SK-N-SH treated with all-trans-retinoic acid at 6 μM for 48 hours (cell line): ENCODE data around the gene IL1RL1.

Experiments used
- ATAC-seq: fragments of 200-7000 bp; cut with Tn5 transposase; 3 replicates; pipeline ENCODE4 v1.9.1; 2020; ENCODE audit warnings: mild to moderate bottlenecking, moderate library complexity
- ARNTL ChIP-seq: fragments of 450-650 bp; formaldehyde crosslinking; IDR thresholded peaks from 2 replicates; pipeline ENCODE4 v1.5.0; 2020; ENCODE audit warnings: low read depth, mild to moderate bottlenecking, moderate library complexity, borderline replicate concordance
- BACH2 ChIP-seq: fragments of 250-450 bp; sonication (Bioruptor Pico); IDR thresholded peaks from 2 replicates; pipeline ENCODE4 v1.9.0; 2021; ENCODE audit warnings: mild to moderate bottlenecking, borderline replicate concordance
- CSDC2 ChIP-seq: fragments of 250-450 bp; sonication (Bioruptor Pico); IDR thresholded peaks from 2 replicates; pipeline ENCODE4 v1.5.0; 2020; ENCODE audit warnings: mild to moderate bottlenecking, moderate library complexity
- ESRRG ChIP-seq: fragments of 250-450 bp; sonication (Bioruptor Pico); IDR thresholded peaks from 2 replicates; pipeline ENCODE4 v1.6.1; 2021; ENCODE audit warnings: mild to moderate bottlenecking
- GLIS3 ChIP-seq: fragments of 250-450 bp; sonication (Bioruptor Pico); IDR thresholded peaks from 2 replicates; pipeline ENCODE4 v1.5.0; 2020; ENCODE audit warnings: mild to moderate bottlenecking, moderate library complexity
- OSR1 ChIP-seq: fragments of 250-450 bp; sonication (Bioruptor Pico); IDR thresholded peaks from 2 replicates; pipeline ENCODE4 v1.8.0; 2022; ENCODE audit warnings: moderate library complexity, mild to moderate bottlenecking, inconsistent platforms
- RARB ChIP-seq: fragments of 250-450 bp; sonication (Bioruptor Pico); IDR thresholded peaks from 2 replicates; pipeline ENCODE4 v1.8.0; 2021; ENCODE audit warnings: mild to moderate bottlenecking, moderate library complexity
- TCF4 ChIP-seq: fragments of 250-450 bp; sonication (Bioruptor Pico); IDR thresholded peaks from 2 replicates; pipeline ENCODE4 v1.8.0; 2021; ENCODE audit warnings: mild to moderate bottlenecking, moderate library complexity, borderline replicate concordance
- TOX ChIP-seq: fragments of 250-450 bp; sonication (Bioruptor Pico); IDR thresholded peaks from 2 replicates; pipeline ENCODE4 v1.8.0; 2021; ENCODE audit warnings: mild to moderate bottlenecking, moderate library complexity, borderline replicate concordance
- ZC3H10 ChIP-seq: fragments of 250-450 bp; sonication (Bioruptor Pico); IDR thresholded peaks from 2 replicates; pipeline ENCODE4 v1.5.1; 2021; ENCODE audit warnings: mild to moderate bottlenecking, moderate library complexity
- ZFP3 ChIP-seq: fragments of 250-450 bp; sonication (Bioruptor Pico); IDR thresholded peaks from 2 replicates; pipeline ENCODE4 v1.5.0; 2020; ENCODE audit warnings: mild to moderate bottlenecking, moderate library complexity
- ZFP30 ChIP-seq: fragments of 450-650 bp; formaldehyde crosslinking; IDR thresholded peaks from 2 replicates; pipeline ENCODE4 v1.5.0; 2022; ENCODE audit warnings: mild to moderate bottlenecking, moderate library complexity
- ZNF565 ChIP-seq: fragments of 450-650 bp; formaldehyde crosslinking; conservative IDR thresholded peaks from 2 replicates; pipeline ENCODE4 v1.5.0; 2020; ENCODE audit warnings: low read depth, mild to moderate bottlenecking, moderate library complexity
- ZNF70 ChIP-seq: fragments of 450-650 bp; formaldehyde crosslinking; IDR thresholded peaks from 2 replicates; pipeline ENCODE4 v1.5.0; 2020; ENCODE audit warnings: mild to moderate bottlenecking, moderate library complexity
- ZNF8 ChIP-seq: fragments of 450-650 bp; formaldehyde crosslinking; IDR thresholded peaks from 2 replicates; pipeline ENCODE4 v1.5.0; 2020; ENCODE audit warnings: mild to moderate bottlenecking, moderate library complexity
- TF ChIP-seq, protein P1 (sequence below): fragments of 250-450 bp; sonication (Bioruptor Pico); IDR thresholded peaks from 2 replicates; pipeline ENCODE4 v1.5.1; 2020; ENCODE audit warnings: low read depth, mild to moderate bottlenecking, moderate library complexity
- TF ChIP-seq, protein P2 (sequence below): fragments of 250-450 bp; sonication (Bioruptor Pico); IDR thresholded peaks from 2 replicates; pipeline ENCODE4 v1.8.0; 2021; ENCODE audit warnings: low read depth, mild to moderate bottlenecking, moderate library complexity, borderline replicate concordance
- TF ChIP-seq, protein P3 (sequence below): fragments of 250-450 bp; sonication (Bioruptor Pico); IDR thresholded peaks from 2 replicates; pipeline ENCODE4 v1.5.0; 2020; ENCODE audit warnings: mild to moderate bottlenecking, moderate library complexity
- TF ChIP-seq, protein P4 (sequence below): fragments of 250-450 bp; sonication (Bioruptor Pico); IDR thresholded peaks from 2 replicates; pipeline ENCODE4 v1.8.0; 2020; ENCODE audit warnings: mild to moderate bottlenecking, moderate library complexity, borderline replicate concordance

IL1RL1 gene

DNA sequence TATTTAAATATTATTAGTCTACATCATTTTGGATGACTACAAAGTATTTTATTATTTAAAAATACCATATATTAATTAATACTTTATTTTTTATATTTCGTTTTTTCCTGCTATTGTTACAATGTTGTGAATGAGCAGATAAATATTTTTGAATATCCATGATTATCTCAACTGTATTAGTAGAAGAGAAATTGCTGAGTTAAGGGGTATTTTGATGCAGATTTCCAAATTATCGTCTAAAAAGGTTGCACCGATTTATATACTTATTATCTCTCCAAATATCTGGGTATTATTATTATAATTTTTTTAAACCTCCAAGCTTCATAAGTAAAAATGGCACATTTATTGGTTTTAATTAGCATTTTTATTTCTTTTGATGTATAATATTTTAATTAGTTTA is 8.9 kb upstream of the IL1RL1 start (continued):
- TF ChIP-seq, protein P1, sequence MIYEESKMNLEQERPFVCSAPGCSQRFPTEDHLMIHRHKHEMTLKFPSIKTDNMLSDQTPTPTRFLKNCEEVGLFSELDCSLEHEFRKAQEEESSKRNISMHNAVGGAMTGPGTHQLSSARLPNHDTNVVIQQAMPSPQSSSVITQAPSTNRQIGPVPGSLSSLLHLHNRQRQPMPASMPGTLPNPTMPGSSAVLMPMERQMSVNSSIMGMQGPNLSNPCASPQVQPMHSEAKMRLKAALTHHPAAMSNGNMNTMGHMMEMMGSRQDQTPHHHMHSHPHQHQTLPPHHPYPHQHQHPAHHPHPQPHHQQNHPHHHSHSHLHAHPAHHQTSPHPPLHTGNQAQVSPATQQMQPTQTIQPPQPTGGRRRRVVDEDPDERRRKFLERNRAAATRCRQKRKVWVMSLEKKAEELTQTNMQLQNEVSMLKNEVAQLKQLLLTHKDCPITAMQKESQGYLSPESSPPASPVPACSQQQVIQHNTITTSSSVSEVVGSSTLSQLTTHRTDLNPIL = no peak
- TF ChIP-seq ZNF565 (CRISPR knock-in tag) (no peak), TCF4 (CRISPR knock-in tag) (no peak)

DNA sequence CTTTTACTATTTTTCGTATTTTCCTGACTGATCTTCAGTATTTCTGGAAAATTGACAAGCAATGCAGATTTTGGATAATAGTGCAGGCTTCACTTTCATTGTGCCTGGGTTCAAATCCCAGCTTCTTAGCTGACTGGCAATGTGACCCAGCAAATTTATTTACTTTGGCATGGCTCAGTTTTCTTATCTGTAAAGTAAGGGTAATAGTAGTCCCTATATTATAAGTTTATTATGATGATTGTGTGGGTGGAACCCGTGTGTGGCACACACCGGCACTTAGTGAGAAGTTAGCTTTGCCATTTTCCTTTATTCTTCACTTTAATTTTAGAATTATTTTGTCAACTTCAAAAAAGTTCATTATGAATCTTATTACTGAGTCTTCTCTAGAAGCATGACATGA is 7.8 kb upstream of the IL1RL1 start:
- ATAC-seq = no peak
- TF ChIP-seq ZFP30 (CRISPR knock-in tag) = no peak

DNA sequence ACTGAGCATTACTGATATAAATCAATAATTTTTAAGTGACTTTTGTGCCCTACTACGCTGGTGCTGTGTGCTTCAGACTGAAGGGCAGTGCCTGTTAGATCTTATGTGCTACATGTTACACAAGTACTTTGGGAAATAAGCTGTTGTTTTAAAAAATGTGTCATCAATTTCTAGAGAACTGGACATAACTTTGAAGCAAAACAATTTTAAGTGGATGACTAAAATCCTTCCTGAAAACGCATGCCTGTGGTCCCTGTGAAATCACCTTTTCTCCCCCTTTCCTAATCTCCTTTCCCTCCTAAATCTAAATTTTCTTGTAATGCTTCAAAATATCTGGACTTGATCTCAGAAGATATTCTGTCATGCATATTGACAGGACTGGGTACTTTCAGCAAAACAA is 7.1 kb upstream of the IL1RL1 start:
- TF ChIP-seq, protein P1 = no peak
- TF ChIP-seq, protein P2, sequence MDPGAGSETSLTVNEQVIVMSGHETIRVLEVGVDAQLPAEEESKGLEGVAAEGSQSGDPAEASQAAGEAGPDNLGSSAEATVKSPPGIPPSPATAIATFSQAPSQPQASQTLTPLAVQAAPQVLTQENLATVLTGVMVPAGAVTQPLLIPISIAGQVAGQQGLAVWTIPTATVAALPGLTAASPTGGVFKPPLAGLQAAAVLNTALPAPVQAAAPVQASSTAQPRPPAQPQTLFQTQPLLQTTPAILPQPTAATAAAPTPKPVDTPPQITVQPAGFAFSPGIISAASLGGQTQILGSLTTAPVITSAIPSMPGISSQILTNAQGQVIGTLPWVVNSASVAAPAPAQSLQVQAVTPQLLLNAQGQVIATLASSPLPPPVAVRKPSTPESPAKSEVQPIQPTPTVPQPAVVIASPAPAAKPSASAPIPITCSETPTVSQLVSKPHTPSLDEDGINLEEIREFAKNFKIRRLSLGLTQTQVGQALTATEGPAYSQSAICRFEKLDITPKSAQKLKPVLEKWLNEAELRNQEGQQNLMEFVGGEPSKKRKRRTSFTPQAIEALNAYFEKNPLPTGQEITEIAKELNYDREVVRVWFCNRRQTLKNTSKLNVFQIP = no peak
- TF ChIP-seq, protein P3, sequence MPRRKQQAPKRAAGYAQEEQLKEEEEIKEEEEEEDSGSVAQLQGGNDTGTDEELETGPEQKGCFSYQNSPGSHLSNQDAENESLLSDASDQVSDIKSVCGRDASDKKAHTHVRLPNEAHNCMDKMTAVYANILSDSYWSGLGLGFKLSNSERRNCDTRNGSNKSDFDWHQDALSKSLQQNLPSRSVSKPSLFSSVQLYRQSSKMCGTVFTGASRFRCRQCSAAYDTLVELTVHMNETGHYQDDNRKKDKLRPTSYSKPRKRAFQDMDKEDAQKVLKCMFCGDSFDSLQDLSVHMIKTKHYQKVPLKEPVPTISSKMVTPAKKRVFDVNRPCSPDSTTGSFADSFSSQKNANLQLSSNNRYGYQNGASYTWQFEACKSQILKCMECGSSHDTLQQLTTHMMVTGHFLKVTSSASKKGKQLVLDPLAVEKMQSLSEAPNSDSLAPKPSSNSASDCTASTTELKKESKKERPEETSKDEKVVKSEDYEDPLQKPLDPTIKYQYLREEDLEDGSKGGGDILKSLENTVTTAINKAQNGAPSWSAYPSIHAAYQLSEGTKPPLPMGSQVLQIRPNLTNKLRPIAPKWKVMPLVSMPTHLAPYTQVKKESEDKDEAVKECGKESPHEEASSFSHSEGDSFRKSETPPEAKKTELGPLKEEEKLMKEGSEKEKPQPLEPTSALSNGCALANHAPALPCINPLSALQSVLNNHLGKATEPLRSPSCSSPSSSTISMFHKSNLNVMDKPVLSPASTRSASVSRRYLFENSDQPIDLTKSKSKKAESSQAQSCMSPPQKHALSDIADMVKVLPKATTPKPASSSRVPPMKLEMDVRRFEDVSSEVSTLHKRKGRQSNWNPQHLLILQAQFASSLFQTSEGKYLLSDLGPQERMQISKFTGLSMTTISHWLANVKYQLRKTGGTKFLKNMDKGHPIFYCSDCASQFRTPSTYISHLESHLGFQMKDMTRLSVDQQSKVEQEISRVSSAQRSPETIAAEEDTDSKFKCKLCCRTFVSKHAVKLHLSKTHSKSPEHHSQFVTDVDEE = no peak
- TF ChIP-seq RARB (CRISPR knock-in tag) = no peak
- no peak for TF ChIP-seq ZNF8 (CRISPR knock-in tag)
- no peak for TF ChIP-seq OSR1 (CRISPR knock-in tag)
- TF ChIP-seq, protein P4, sequence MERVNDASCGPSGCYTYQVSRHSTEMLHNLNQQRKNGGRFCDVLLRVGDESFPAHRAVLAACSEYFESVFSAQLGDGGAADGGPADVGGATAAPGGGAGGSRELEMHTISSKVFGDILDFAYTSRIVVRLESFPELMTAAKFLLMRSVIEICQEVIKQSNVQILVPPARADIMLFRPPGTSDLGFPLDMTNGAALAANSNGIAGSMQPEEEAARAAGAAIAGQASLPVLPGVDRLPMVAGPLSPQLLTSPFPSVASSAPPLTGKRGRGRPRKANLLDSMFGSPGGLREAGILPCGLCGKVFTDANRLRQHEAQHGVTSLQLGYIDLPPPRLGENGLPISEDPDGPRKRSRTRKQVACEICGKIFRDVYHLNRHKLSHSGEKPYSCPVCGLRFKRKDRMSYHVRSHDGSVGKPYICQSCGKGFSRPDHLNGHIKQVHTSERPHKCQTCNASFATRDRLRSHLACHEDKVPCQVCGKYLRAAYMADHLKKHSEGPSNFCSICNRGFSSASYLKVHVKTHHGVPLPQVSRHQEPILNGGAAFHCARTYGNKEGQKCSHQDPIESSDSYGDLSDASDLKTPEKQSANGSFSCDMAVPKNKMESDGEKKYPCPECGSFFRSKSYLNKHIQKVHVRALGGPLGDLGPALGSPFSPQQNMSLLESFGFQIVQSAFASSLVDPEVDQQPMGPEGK (CRISPR knock-in tag) = no peak
- no peak for TF ChIP-seq TOX (CRISPR knock-in tag)
- no peak for TF ChIP-seq BACH2 (CRISPR knock-in tag)
- no peak for TF ChIP-seq ZNF70 (CRISPR knock-in tag)
- TF ChIP-seq TCF4 (CRISPR knock-in tag) = no peak
- TF ChIP-seq CSDC2 (CRISPR knock-in tag) = no peak
- no peak for TF ChIP-seq ARNTL
- TF ChIP-seq ZNF565 (CRISPR knock-in tag) = no peak
- no peak for TF ChIP-seq ZFP3 (CRISPR knock-in tag)
- no peak for ATAC-seq

DNA sequence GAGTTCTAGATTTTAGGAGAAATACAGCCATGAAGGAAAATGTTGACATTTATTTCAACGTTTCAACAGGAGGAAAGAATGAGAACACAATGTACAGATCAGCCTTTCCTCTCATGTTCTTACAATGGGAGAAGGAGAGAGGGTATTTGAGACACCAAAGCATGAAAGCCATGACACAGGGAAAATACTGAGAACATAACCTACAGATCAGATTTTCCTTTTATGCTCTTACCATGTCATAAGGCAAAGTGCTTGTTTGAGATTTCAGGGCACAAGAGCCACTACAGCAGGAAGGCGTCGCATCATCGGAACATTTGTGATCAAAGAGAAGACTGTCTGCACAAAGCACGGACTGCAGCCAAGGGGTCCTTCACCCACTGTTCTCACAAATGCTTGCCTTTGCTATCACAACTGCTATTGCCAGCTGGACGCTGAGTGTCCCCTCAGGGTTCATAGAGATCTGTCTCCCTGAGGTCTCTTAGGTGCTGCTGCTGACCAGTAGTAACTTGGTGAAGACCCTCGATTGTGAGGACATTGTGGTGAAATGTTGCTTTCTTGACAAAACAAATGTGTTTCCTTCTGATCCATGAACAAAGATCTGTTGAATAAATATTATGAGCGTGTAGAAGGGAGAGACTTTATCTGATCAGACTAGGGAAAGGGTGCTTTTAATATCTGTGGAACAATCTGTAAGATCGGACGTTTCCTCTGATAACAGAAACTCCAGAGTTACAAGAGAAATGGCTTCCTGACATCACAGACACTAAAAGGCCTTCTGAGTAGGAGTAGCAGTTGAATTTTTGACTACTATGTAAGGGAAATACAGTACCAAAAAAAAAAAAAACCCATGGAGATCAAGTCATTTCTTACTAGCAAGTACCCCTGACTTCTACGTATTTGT is 6.4 kb upstream of the IL1RL1 start:
- no peak for ATAC-seq
- TF ChIP-seq ZC3H10 (CRISPR knock-in tag) (no peak), TOX (CRISPR knock-in tag) (no peak), ZNF8 (CRISPR knock-in tag) (no peak), RARB (CRISPR knock-in tag) (no peak), ZNF565 (CRISPR knock-in tag) (no peak), ESRRG (CRISPR knock-in tag) (no peak), ARNTL (no peak), OSR1 (CRISPR knock-in tag) (no peak), CSDC2 (CRISPR knock-in tag) (no peak), BACH2 (CRISPR knock-in tag) (no peak), ZNF70 (CRISPR knock-in tag) (no peak), GLIS3 (CRISPR knock-in tag) (no peak), TCF4 (CRISPR knock-in tag) (no peak), ZFP3 (CRISPR knock-in tag) (no peak), ZFP30 (CRISPR knock-in tag) (no peak)
- TF ChIP-seq, protein P1 = no peak
- TF ChIP-seq, protein P2 = no peak
